Neuronal stem cell (in vitro differentiated cells): ENCODE results near the gene MAPK10.

Source experiments
- DNase-seq: peaks from one replicate; pipeline ENCODE4 v3.0.0-alpha.2; 2013; ENCODE audit warnings: low spot score
- H2AFZ ChIP-seq: one replicate; pipeline ENCODE4 v1.6.1; 2013; ENCODE audit warnings: mild to moderate bottlenecking, low read length, inconsistent platforms
- H2AK5ac ChIP-seq: 2 replicates; pipeline ENCODE4 v1.6.1; 2013; ENCODE audit warnings: low read depth, mild to moderate bottlenecking, inconsistent platforms, low read length, moderate library complexity, mixed read lengths
- H2BK120ac ChIP-seq: 2 replicates; pipeline ENCODE4 v1.6.1; 2013; ENCODE audit warnings: low read depth, mild to moderate bottlenecking, inconsistent platforms, low read length, moderate library complexity, mixed read lengths
- H2BK12ac ChIP-seq: one replicate; pipeline ENCODE4 v1.6.1; 2013; ENCODE audit warnings: low read length, inconsistent platforms
- H2BK15ac ChIP-seq: 2 replicates; pipeline ENCODE4 v1.6.1; 2013; ENCODE audit warnings: mild to moderate bottlenecking, low read length, inconsistent platforms, mixed read lengths
- H2BK5ac ChIP-seq: one replicate; pipeline ENCODE4 v1.6.1; 2013; ENCODE audit warnings: inconsistent platforms, mild to moderate bottlenecking, low read length, moderate library complexity
- H3K14ac ChIP-seq: one replicate; pipeline ENCODE4 v1.6.1; 2013; ENCODE audit warnings: low read length, inconsistent platforms
- H3K18ac ChIP-seq: 2 replicates; pipeline ENCODE4 v1.6.1; 2013; ENCODE audit warnings: low read length, inconsistent platforms
- H3K23ac ChIP-seq: 2 replicates; pipeline ENCODE4 v1.6.1; 2013; ENCODE audit warnings: low read depth, mild to moderate bottlenecking, mixed read lengths, low read length, inconsistent platforms; ENCODE audit not compliant: poor library complexity
- H3K27ac ChIP-seq: replicated peaks from 3 replicates; pipeline ENCODE4 v1.5.1; 2013; ENCODE audit warnings: low read length, inconsistent platforms
- H3K27me3 ChIP-seq, 3 experiments: 2 replicates each; pipeline ENCODE4 v1.6.1; 2013; ENCODE audit warnings: low read length in 3 of 3, mild to moderate bottlenecking in 2 of 3, inconsistent platforms in 1 of 3, low read depth in 1 of 3, mixed read lengths in 1 of 3, moderate library complexity in 1 of 3; ENCODE audit not compliant: control insufficient read depth in 3 of 3, insufficient read depth in 3 of 3
- H3K36me3 ChIP-seq, 2 donors: replicated peaks in 1 of 2; 2 replicates each; pipeline ENCODE4 v1.6.1; 2013; ENCODE audit warnings: low read length in 2 of 2; ENCODE audit not compliant: control insufficient read depth in 2 of 2, insufficient read depth in 2 of 2
- H3K4ac ChIP-seq: 2 replicates; pipeline ENCODE4 v1.6.1; 2013; ENCODE audit warnings: inconsistent platforms, mild to moderate bottlenecking, low read length, moderate library complexity
- H3K4me1 ChIP-seq, 2 donors: 1 replicate in 1 of 2; 2 replicates in 1 of 2; pipeline ENCODE4 v1.6.1; 2013; ENCODE audit warnings: low read length in 2 of 2, low read depth in 1 of 2; ENCODE audit not compliant: control insufficient read depth in 2 of 2, insufficient read depth in 1 of 2
- H3K4me2 ChIP-seq: one replicate; pipeline ENCODE4 v1.6.1; 2013; ENCODE audit warnings: mild to moderate bottlenecking, low read length, inconsistent platforms; ENCODE audit not compliant: insufficient read depth, poor library complexity, severe bottlenecking
- H3K4me3 ChIP-seq, 2 donors: 2 replicates each; pipeline ENCODE4 v1.5.1; 2013; ENCODE audit warnings: low read length in 2 of 2, mild to moderate bottlenecking in 2 of 2, inconsistent platforms in 1 of 2, moderate library complexity in 1 of 2
- H3K79me1 ChIP-seq: one replicate; pipeline ENCODE4 v1.6.1; 2013; ENCODE audit warnings: low read depth, mild to moderate bottlenecking, inconsistent platforms, low read length, moderate library complexity
- H3K9ac ChIP-seq: one replicate; pipeline ENCODE4 v1.6.1; 2013; ENCODE audit warnings: mild to moderate bottlenecking, low read depth, low read length, inconsistent platforms; ENCODE audit not compliant: poor library complexity
- H3K9me3 ChIP-seq, 2 donors: replicated peaks in 1 of 2; 2 replicates each; pipeline versions ENCODE3 to v1.6.1; 2013; ENCODE audit warnings: low read length in 2 of 2, mild to moderate bottlenecking in 2 of 2, inconsistent platforms in 1 of 2, low read depth in 1 of 2, mixed read lengths in 1 of 2, moderate library complexity in 1 of 2; ENCODE audit not compliant: control insufficient read depth in 2 of 2, insufficient read depth in 1 of 2
- H4K8ac ChIP-seq: one replicate; pipeline ENCODE4 v1.6.1; 2013; ENCODE audit warnings: low read depth, mild to moderate bottlenecking, inconsistent platforms, low read length, moderate library complexity
- H4K91ac ChIP-seq: one replicate; pipeline ENCODE4 v1.6.1; 2013; ENCODE audit warnings: low read length, low read depth, mild to moderate bottlenecking, inconsistent platforms; ENCODE audit not compliant: poor library complexity
- whole genome bisulfite sequencing, 2 donors: extraction: QIAGEN DNeasy Blood & Tissue Kit; methylation state at CpG; one replicate each; pipeline ENCODE4 v1.1.7; 2013; ENCODE audit warnings: missing lambda C conversion rate in 2 of 2, mixed read lengths in 1 of 2; ENCODE audit not compliant: insufficient read length in 2 of 2, insufficient replicate concordance in 1 of 2; ENCODE audit errors: extremely low coverage in 2 of 2; 5-methylcytosine and 5-hydroxymethylcytosine counted together

The MAPK10 gene

GRCh38 chr4:86242677-86243076, 117.2 kb downstream of the MAPK10 start:
- WGBS, 2 donors: no CpG with 5 or more reads among the region's 14 CpGs
- H3K4me3 ChIP-seq: peak overlapping the region in 1 of 2 donors; percentile 52

GRCh38 chr4:86235549-86235948, 124.3 kb downstream of the MAPK10 start:
- Histone ChIP-seq H3K14ac (no peak overlapping the region), H3K27ac (no peak overlapping the region), H4K91ac (no peak overlapping the region), H3K9me3 (peaks cover 3 to 30% of the 10 kb centered on the region in 2 donors), H2AFZ (no peak overlapping the region), H3K9ac (no peak overlapping the region), H3K18ac (no peak overlapping the region), H2BK12ac (no peak overlapping the region), H2BK15ac (no peak overlapping the region), H3K27me3 (no peaks in the 10 kb centered on the region), H2AK5ac (no peak overlapping the region), H2BK120ac (no peak overlapping the region), H3K4me2 (no peak overlapping the region), H4K8ac (no peak overlapping the region), H3K4ac (no peak overlapping the region), H3K4me1 (peaks cover 0 to 4% of the 10 kb centered on the region in 2 donors), H3K23ac (no peak overlapping the region), H2BK5ac (no peak overlapping the region), H3K4me3 (no peak overlapping the region), H3K79me1 (peaks cover 2% of the 10 kb centered on the region), H3K36me3 (peaks cover 0 to 30% of the 10 kb centered on the region in 2 donors)
- no CpG with 5 or more reads among the region's 5 CpGs for WGBS, 2 donors
- no peak for DNase-seq

More at GRCh38 chr4:86242677-86243076, 117.2 kb downstream of the MAPK10 start:
- Histone ChIP-seq H2BK120ac (no peak overlapping the region), H3K23ac (no peak overlapping the region), H2BK12ac (no peak overlapping the region), H3K36me3 (peaks cover 8 to 35% of the 10 kb centered on the region in 2 donors), H3K27me3 (no peaks in the 10 kb centered on the region), H3K18ac (no peak overlapping the region), H3K14ac (peak overlapping the region; percentile 58), H3K79me1 (no peaks in the 10 kb centered on the region), H3K4me2 (no peak overlapping the region), H2AFZ (no peak overlapping the region), H2AK5ac (no peak overlapping the region), H3K4ac (peak overlapping the region; percentile 31), H4K91ac (no peak overlapping the region), H4K8ac (no peak overlapping the region), H3K9me3 (peaks cover 7 to 43% of the 10 kb centered on the region in 2 donors), H3K4me1 (no peaks in the 10 kb centered on the region), H2BK5ac (no peak overlapping the region), H3K27ac (no peak overlapping the region), H3K9ac (peak overlapping the region; percentile 30), H2BK15ac (no peak overlapping the region)
- no peak for DNase-seq

GRCh38 chr4:86233681-86234080, 126.2 kb downstream of the MAPK10 start:
- Histone ChIP-seq H3K27ac (no peak overlapping the region), H2BK12ac (no peak overlapping the region)
- DNase-seq: no peak

GRCh38 chr4:86233090-86233489, 126.8 kb downstream of the MAPK10 start:
- Histone ChIP-seq H3K4me3 (no peak overlapping the region), H2AFZ (no peak overlapping the region), H3K23ac (no peak overlapping the region), H2BK5ac (no peak overlapping the region), H3K9ac (no peak overlapping the region), H3K4me2 (no peak overlapping the region), H3K18ac (no peak overlapping the region), H2BK15ac (no peak overlapping the region), H3K27me3 (no peaks in the 10 kb centered on the region), H3K14ac (no peak overlapping the region), H3K4ac (no peak overlapping the region), H3K9me3 (peaks cover 3 to 23% of the 10 kb centered on the region in 2 donors), H4K8ac (no peak overlapping the region), H2BK12ac (no peak overlapping the region), H2AK5ac (no peak overlapping the region), H3K4me1 (peaks cover 0 to 4% of the 10 kb centered on the region in 2 donors), H4K91ac (no peak overlapping the region), H2BK120ac (no peak overlapping the region), H3K36me3 (peaks cover 0 to 40% of the 10 kb centered on the region in 2 donors), H3K79me1 (peaks cover 2% of the 10 kb centered on the region), H3K27ac (no peak overlapping the region)
- WGBS, 2 donors: no CpG with 5 or more reads among the region's 3 CpGs
- DNase-seq: no peak

More at GRCh38 chr4:86233681-86234080, 126.2 kb downstream of the MAPK10 start:
- Histone ChIP-seq H3K9me3 (peaks cover 3 to 27% of the 10 kb centered on the region in 2 donors), H4K91ac (no peak overlapping the region), H3K4ac (no peak overlapping the region), H3K4me3 (no peak overlapping the region), H3K14ac (no peak overlapping the region), H2BK120ac (no peak overlapping the region), H3K18ac (no peak overlapping the region), H3K79me1 (peaks cover 2% of the 10 kb centered on the region), H3K9ac (no peak overlapping the region), H3K23ac (no peak overlapping the region), H3K4me1 (peaks cover 0 to 4% of the 10 kb centered on the region in 2 donors), H3K4me2 (no peak overlapping the region), H3K27me3 (no peaks in the 10 kb centered on the region), H4K8ac (no peak overlapping the region), H3K36me3 (peaks cover 0 to 34% of the 10 kb centered on the region in 2 donors), H2BK5ac (no peak overlapping the region), H2AK5ac (no peak overlapping the region), H2AFZ (no peak overlapping the region), H2BK15ac (no peak overlapping the region)
- no CpG with 5 or more reads among the region's 1 CpG for WGBS, 2 donors
